HT1080 (cell line): ENCODE measurements around the gene TFF2. TPM values are rescaled to one million over a fixed set of nuclear protein-coding genes. Genes with fewer than 3 reads are reported as not detected.

Experiments used
- DNase-seq: peaks from one replicate; pipeline ENCODE4 v3.0.0-alpha.2; 2015; ENCODE audit warnings: low read depth
- total RNA-seq: library from RNA; depleted of rRNA; stranded (reverse); fragments of >200 nt; shearing (Covaris generic); gene quantifications from 2 replicates; pipeline ENCODE4 v1.2.3, GENCODE V29; 2014; rRNA removed

Gene TFF2
- total RNA-seq, 1 experiment from 2014 or later: not detected

DNA sequence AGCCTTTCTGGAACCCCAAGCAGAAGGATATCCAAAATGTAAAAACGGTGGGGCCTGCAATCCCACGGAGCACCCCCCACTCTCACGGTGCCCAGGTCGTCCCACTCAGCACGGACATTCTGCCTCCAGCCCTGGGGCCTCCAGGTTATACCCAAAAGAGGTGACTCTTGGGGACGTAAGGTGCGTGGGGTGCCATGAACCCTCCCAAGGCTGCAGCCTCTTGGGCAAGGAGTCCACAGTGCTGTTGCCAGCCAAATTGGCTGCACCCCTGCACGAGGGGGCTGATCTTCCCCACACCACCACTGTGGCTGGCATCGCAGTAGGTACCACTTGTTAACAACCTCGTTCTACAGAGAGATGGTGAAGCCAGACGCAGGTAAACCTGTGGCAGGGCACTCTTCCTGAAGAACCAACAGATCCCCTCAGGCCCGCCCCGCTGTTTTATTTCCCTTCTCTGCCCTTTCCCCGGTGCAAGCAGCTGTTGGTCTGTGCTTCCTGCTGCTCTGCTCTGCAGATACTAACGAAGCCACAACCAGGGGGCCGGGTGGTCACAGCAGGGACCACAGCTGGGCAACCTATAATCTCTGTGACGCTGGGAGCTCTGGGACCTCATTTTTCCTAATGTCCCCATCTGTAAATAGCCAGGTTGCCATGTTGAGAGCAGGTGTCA is 44.3 kb downstream of the TFF2 start:
- no peak for DNase-seq

DNA sequence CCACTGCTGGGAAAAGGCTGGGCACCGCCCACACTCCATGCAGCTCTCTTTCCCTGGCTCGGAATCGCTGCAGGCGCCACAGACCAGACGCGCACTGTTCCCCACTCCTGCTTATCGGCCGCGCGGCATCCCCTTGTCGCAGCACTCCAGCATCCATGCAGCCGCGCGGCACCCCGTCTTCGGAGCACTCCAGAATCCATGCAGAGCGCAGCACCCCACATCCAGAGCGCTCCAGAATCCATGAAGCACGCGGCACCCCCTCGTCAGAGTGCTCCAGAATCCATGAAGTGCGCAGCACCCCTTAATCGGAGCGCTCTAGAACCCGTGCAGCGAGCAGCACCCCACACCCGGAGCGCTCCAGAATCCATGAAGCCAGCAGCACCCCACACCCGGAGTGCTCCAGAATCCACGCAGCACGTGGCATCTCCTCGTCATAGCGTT is 45.1 kb downstream of the TFF2 start:
- DNase-seq: no peak

DNA sequence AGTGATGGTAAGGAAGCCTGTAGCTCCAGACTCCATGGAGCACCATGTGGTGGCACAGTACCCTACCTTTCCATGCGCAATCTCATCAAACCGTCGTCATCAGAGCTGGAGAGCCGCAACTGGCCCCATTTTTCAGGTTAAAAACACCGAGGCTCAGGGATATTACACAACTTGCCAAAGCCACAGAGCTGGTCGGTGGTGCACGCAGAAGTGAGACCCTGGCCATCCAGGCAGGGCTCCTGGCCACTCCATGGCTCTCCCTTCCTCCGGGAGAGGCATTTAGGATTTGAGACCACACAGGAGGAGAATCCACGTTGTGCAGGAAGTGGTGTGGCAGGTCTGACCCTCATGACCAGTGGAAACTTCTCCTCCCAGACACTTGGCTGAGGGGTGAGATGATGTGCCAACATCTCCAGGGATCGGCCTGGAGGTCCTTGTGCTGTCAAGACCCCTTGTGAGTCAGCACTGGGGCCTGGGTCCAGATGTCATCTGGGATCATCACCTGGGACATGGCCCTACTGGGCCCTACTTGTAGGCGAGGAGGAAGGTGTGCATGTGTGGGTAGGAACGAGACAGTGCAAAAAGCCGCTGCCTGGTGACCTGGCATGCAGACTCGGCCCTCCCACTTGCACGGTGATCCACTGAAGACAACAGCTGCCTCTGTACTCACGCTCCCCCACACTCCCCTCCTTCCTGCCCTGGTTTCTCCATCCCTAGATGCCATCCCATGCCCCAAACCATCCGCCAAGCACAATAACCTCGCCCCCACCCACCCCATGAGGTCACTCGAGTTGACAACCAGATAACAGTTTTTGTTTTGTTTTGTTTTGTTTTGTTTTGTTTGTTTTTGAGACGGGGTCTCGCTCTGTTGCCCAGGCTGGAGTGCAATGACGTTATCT is 46.0 kb downstream of the TFF2 start:
- no peak for DNase-seq

DNA sequence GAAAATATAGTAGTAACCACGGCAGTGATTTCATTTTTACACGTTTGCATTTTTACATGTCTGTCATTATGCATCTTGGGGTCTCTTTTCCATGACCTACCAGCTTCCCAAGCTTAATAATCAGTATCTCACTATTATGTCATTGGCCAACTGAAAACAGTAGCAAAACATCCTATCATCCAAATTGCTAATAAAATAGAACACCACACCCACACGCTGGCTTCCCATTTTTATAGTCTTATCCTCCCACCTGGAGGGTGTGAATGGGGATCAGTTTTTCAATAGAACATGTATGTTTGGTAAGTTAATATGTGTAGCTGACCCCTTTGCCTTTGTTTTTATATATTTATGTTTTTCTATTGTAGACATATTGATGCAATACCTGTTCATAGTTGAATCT is 47.4 kb downstream of the TFF2 start:
- no peak for DNase-seq

DNA sequence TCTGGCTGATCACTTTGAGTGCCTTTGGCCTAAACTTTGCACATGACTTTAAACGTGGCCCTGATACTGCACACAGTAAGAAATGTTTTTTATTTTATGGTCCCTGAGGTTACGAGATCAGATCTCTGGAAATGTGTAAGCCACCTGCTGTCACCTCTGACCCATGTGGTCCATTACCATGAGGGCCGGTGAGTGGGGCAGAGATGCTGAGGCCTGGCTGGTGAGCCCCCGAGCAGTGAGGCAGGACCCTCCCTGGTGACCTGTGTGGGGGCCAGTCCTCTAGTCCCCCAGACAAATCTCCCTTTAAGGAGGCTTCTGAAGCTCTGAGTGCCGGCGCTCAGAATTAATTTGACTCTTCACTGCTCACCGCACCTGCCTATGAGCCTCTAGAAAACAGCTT is 48.0 kb downstream of the TFF2 start:
- DNase-seq: no peak

DNA sequence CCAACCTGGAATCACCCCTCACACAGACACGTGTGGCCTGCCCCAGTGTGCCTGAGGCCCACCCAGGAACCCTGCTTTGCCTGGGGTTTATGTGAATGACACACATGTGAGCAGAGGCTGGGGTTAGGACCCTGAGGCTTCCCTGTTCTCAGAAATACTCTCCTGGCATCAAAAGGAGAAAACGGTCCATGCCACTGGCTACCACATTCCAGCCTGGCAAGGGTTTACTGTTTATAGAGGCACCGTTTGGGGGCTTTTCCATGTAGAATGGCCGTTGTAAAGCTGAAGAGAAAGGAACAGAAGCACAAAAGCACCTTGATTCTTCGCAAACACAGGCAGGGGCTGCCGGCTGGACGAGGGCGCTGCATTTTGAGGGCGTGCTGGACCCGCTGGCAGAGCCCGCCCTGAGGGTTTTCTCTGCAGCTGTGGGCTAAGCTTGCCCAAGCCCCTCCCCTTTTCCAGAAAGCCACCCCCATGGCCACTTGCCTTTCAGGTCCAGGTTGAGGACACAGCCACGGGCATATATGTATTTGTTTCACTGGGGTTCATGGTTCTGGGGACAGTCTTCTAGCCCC is 48.6 kb downstream of the TFF2 start:
- DNase-seq: no peak

DNA sequence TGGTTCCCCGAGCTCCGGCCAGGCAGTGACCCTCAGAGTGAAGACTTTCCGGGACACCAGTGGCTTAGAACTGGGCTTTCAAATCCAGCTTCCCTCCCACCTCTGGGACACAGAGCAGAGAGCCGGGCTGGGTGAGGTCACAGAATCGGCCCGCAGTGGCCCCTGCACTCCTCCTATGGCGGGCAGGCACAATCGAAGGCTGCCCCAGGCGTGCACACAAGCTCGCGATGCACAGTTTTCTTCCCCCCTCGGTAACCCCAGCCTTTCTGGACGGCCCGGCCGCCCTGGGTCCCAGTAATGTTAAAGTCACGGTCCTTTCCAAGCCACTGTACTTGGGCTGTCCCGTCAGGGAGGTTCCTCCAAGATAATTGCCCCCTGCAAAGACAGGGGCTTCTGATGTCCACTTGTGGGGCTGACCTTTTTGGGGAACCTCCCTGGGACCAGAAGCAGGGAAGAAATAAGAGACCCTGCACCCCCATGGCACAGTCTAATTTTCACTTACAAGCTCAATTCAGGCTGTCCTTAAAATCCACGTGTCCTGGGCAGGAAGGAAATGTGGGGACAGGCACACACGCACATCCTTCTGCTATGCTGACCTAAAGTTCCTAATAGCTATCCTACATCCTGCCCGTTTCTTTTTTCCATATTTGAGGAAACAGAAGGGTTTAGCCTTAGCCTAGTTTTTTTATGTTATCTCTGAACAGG is 49.3 kb downstream of the TFF2 start:
- DNase-seq: no peak

DNA sequence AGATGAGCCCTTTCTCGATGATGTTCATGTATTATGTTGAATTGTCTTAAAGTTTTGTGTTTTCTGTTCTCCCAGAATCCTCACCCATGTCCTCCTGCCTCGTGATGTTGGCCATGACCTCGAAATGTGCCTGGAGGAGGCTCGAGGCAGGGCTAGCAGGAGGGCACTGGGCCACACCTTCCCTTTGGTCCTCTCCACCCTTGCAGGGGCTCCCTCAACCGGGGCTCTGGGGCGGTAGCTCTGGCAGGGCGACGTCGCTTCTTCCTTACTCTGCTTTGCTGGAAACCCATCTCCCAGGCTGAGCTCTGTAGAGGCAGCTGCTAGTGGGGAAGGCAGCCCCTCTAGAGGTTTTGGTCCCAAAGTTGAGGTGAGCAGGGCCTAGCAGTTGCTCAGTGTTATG is 49.8 kb downstream of the TFF2 start:
- no peak for DNase-seq

DNA sequence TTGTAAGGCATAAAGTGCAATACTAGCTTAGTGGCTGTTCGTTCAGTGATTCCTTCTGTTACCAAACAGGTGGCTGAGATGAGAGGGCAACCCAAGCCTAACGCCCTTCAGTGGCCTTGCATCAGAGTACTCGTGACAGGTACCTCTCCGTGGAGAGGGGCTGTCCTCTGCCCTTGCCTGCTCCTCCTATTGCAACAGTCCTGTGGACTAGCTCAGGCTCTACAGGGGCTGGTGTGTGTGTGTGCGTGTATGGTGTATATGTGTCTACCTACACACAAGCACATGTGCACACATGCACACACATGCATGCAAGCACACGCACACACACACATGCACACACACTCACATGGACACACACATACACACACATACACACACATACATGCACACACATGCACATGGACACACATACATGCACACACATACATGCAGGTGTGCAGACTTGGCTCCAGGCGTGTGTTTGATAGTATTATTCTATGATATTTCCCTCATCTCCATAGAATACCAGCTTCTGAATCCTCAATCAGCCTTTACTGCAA is 50.7 kb downstream of the TFF2 start:
- DNase-seq: no peak

DNA sequence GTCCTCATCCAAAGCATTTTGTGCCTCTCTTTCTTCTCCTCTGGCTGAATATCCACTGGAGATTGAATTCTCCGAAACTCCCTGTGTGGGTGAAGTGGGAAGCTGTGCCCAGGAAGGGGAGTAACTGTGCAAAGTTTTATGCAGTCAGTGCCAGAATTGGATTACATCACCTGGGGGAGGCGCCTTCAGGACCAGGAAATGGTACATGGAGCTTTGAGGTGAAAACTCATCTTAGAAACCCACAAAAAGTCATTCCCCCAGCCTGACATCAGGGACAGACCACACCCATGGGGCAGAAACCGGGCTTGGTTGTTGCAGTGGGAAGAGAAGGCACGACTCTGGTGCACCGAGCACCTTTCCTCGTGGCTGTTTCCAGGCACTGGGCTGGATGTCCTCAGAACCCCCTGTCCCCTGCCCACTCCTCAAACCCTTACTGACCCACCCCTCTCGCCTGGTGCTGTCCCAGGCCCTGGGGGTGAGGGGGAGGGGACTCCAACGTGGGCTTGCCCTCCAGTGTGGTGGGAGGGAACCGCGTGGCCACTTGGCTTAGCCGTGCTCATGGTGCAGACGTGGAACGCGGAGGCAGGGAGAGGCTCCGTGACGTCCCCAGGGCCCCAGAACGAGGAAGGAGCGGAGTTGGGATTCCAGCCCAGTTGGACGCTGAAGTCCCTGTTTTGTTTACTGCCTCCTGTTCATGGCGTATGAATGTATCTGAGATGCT is 51.3 kb downstream of the TFF2 start:
- no peak for DNase-seq

DNA sequence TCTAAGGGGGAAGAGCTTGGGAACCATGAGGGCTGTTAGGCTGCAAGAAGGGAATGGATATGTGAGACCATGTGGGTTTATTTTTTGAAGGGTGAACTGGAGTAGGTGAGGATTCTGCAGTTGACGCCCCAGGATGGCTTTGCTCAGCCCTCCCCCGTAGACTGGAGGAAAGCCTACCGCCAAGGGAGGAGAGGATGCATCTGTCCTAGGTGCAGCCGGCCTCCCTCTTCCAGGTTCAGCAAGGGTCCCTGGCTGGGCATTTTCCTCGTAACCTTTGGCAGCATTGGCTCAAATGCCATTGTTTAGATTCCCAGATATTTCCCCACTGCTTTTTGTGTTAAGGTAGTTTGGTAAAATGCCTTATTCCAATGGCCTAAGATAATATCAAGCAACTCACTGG is 52.1 kb downstream of the TFF2 start:
- DNase-seq: no peak

DNA sequence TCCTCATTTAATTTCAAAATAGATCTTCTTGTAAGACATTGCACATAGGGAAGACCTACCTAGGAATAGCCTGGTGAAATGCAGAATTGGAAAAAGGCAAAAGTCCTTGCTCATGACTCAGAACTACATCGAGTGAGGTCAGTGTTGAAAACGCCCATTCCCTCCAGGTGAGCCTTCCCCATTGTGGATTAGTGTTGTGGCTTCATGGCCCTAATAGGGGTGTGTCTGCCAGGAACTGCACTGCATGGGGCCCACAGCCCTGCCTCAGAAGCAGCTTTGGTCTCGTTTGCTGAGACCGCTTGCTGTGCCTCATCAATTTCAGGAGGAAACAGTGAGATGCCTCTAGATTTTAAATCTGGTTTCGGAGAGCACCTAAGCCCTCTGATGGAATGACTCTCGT is 52.6 kb downstream of the TFF2 start:
- no peak for DNase-seq

DNA sequence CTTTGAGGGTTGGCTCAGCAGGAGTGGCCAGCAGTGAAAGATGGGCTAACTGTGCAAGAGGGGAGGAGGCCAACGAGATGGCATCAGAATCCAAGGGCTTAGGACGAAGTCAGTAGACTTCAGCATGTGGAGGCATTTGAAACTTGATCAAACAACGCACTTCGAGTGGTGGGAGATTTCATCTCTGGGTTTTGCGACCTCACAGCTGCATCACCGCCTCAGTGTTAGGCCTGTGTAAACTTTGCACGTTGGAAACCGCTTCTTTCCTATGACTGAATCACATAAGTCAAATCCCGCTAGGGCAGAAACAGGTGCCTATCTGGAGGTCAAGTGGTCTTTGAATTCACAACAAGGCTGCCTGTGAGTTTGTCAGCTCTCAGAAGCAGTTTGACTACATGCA is 53.4 kb downstream of the TFF2 start:
- no peak for DNase-seq

DNA sequence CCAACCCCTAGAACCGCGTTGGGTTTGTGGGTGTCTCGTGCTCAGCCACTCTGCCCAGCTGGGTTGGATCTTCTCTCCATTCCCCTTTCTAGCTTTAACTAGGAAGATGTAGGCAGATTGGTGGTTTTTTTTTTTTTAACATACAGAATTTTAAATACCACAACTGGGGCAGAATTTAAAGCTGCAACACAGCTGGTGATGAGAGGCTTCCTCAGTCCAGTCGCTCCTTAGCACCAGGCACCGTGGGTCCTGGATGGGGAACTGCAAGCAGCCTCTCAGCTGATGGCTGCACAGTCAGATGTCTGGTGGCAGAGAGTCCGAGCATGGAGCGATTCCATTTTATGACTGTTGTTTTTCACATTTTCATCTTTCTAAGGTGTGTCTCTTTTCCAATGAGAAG is 54.3 kb downstream of the TFF2 start:
- no peak for DNase-seq

Other genes starting within 250 kb of the TFF2 start
- not detected in 2 replicates for gene ABCG1, start 131.9 kb downstream of the TFF2 start, total RNA-seq
- not detected in 2 replicates for gene TFF3, start 35.6 kb downstream of the TFF2 start, total RNA-seq
- gene TFF1, start 15.5 kb upstream of the TFF2 start, total RNA-seq: not detected in 2 replicates
- not detected in 2 replicates for gene TMPRSS3, start 45.1 kb upstream of the TFF2 start, total RNA-seq
- not detected in 2 replicates for gene UBASH3A, start 52.9 kb upstream of the TFF2 start, total RNA-seq
- not detected in 2 replicates for gene RSPH1, start 145.2 kb upstream of the TFF2 start, total RNA-seq
- gene SLC37A1, start 162.9 kb upstream of the TFF2 start, total RNA-seq: 3.2 and 5.9 TPM in 2 replicates